SK-N-SH (cell line): ENCODE data around the gene MYO1D. TPM values are rescaled to one million over a fixed set of nuclear protein-coding genes. Genes with fewer than 3 reads are reported as not detected.

Source experiments
- CTCF ChIA-PET: fragments of 300-600, 350-600 bp; formaldehyde crosslinking; extraction: SDS; loops from one replicate; lab custom pipeline; 2021; lab: Yijun Ruan, JAX
- POLR2A ChIA-PET: fragments of 350-600 bp; sonication (Branson Sonifier 250); formaldehyde crosslinking; extraction: SDS; loops from one replicate; lab custom pipeline; 2020; ENCODE audit warnings: antibody characterized with exemption, inconsistent platforms; lab: Yijun Ruan, JAX
- DNase-seq: peaks from one replicate; pipeline ENCODE4 v3.0.0; 2012
- H2AFZ ChIP-seq: fragments of 200-600 bp; sonication (generic); 2 replicates; pipeline ENCODE4 v1.8.1; 2016; ENCODE audit warnings: antibody characterized with exemption, mild to moderate bottlenecking, low read depth
- H3F3A ChIP-seq: fragments of 200-600 bp; sonication (generic); replicated peaks from 2 replicates; pipeline ENCODE3; 2016; ENCODE audit warnings: antibody characterized with exemption, mild to moderate bottlenecking; ENCODE audit not compliant: insufficient read depth
- H3K27ac ChIP-seq, 2 experiments: fragments of 200-500 bp in 1 of 2; fragments of 200-600 bp in 1 of 2; sonication (Bioruptor generic) in 1 of 2; sonication (generic), shearing (Covaris generic) in 1 of 2; 2 replicates each; pipeline versions ENCODE4 v1.5.1 to v1.6.1; 2014 to 2016; ENCODE audit warnings: low read depth in 2 of 2, inconsistent platforms in 1 of 2, low read length in 1 of 2, mild to moderate bottlenecking in 1 of 2, mixed read lengths in 1 of 2
- H3K27me3 ChIP-seq: fragments of 200-600 bp; sonication (generic), shearing (Covaris generic); 2 replicates; pipeline ENCODE4 v1.6.1; 2016; ENCODE audit warnings: mixed run types; ENCODE audit not compliant: insufficient read depth
- H3K36me3 ChIP-seq, 2 experiments: fragments of 200-500 bp in 1 of 2; fragments of 200-600 bp in 1 of 2; sonication (Bioruptor generic) in 1 of 2; sonication (generic) in 1 of 2; replicated peaks in 1 of 2; 2 replicates each; pipeline versions ENCODE3 to v1.5.1; 2014 to 2016; ENCODE audit warnings: low read length in 1 of 2, mild to moderate bottlenecking in 1 of 2; ENCODE audit not compliant: insufficient read depth in 2 of 2, control insufficient read depth in 1 of 2
- H3K4me1 ChIP-seq, 2 experiments: fragments of 200-500 bp in 1 of 2; fragments of 200-600 bp in 1 of 2; sonication (Bioruptor generic) in 1 of 2; sonication (generic), shearing (Covaris generic) in 1 of 2; 2 replicates each; pipeline versions ENCODE4 v1.5.1 to v1.6.1; 2014 to 2016; ENCODE audit warnings: low read depth in 1 of 2, low read length in 1 of 2, mixed run types in 1 of 2; ENCODE audit not compliant: insufficient read depth in 2 of 2, control insufficient read depth in 1 of 2
- H3K4me2 ChIP-seq: fragments of 200-600 bp; sonication (generic), shearing (Covaris generic); 2 replicates; pipeline ENCODE4 v1.6.1; 2017; ENCODE audit warnings: mixed run types
- H3K4me3 ChIP-seq, 2 experiments: fragments of 200-500 bp in 1 of 2; fragments of 200-600 bp in 1 of 2; sonication (Bioruptor generic) in 1 of 2; sonication (generic), shearing (Covaris generic) in 1 of 2; 2 replicates each; pipeline versions ENCODE4 v1.5.1 to v1.8.1; 2014 to 2016; ENCODE audit warnings: low read depth in 2 of 2, inconsistent platforms in 1 of 2, low read length in 1 of 2, mild to moderate bottlenecking in 1 of 2, mixed read lengths in 1 of 2, moderate library complexity in 1 of 2
- H3K79me2 ChIP-seq: fragments of 200-600 bp; sonication (generic); 2 replicates; pipeline ENCODE4 v1.8.1; 2017; ENCODE audit warnings: mild to moderate bottlenecking; ENCODE audit not compliant: insufficient read depth
- H3K9ac ChIP-seq: fragments of 200-600 bp; sonication (generic); 2 replicates; pipeline ENCODE4 v1.6.1; 2017; ENCODE audit warnings: mixed run types
- H3K9me2 ChIP-seq: fragments of 200-600 bp; sonication (generic); 2 replicates; pipeline ENCODE4 v1.6.1; 2017; ENCODE audit warnings: mixed run types
- H3K9me3 ChIP-seq: fragments of 200-600 bp; sonication (generic); 2 replicates; pipeline ENCODE4 v1.6.1; 2017; ENCODE audit warnings: mixed run types, mild to moderate bottlenecking, moderate library complexity
- H4K20me1 ChIP-seq: fragments of 200-600 bp; sonication (generic); 2 replicates; pipeline ENCODE4 v1.6.1; 2017; ENCODE audit warnings: mild to moderate bottlenecking, mixed run types; ENCODE audit not compliant: insufficient read depth
- ELF1 ChIP-seq: IDR thresholded peaks from 2 replicates; pipeline ENCODE4 v1.4.0; 2012
- EP300 ChIP-seq, 2 experiments: IDR thresholded peaks; 2 replicates each; pipeline versions ENCODE4 v1.4.0 to v1.6.1; 2012; ENCODE audit warnings: borderline replicate concordance in 1 of 2, low read depth in 1 of 2, low read length in 1 of 2
- FOXM1 ChIP-seq: IDR thresholded peaks from 2 replicates; pipeline ENCODE4 v1.4.0; 2012; ENCODE audit warnings: low read depth, mild to moderate bottlenecking
- GATA2 ChIP-seq: sonication (generic); formaldehyde crosslinking; IDR thresholded peaks from 2 replicates; pipeline ENCODE4 v1.5.0; 2020; ENCODE audit warnings: mild to moderate bottlenecking, missing genetic modification reagents
- JUND ChIP-seq: IDR thresholded peaks from 2 replicates; pipeline ENCODE4 v1.4.0; 2012
- MXI1 ChIP-seq: IDR thresholded peaks from 2 replicates; pipeline ENCODE4 v1.6.1; 2012; ENCODE audit warnings: mild to moderate bottlenecking, low read depth, low read length, improper control_type of control experiment
- NRF1 ChIP-seq: IDR thresholded peaks from 2 replicates; pipeline ENCODE4 v1.6.1; 2012; ENCODE audit warnings: low read depth, mild to moderate bottlenecking, low read length
- POLR2AphosphoS5 ChIP-seq: IDR thresholded peaks from 2 replicates; pipeline ENCODE4 v1.6.1; 2012; ENCODE audit warnings: low read depth, low read length
- RAD21 ChIP-seq: IDR thresholded peaks from 2 replicates; pipeline ENCODE4 v1.6.1; 2012; ENCODE audit warnings: mild to moderate bottlenecking, low read length
- RFX5 ChIP-seq: IDR thresholded peaks from 2 replicates; pipeline ENCODE4 v1.6.1; 2012; ENCODE audit warnings: mild to moderate bottlenecking, improper control_type of control experiment, low read length
- RXRA ChIP-seq: IDR thresholded peaks from 2 replicates; pipeline ENCODE4 v1.4.0; 2012; ENCODE audit warnings: low read depth, mild to moderate bottlenecking, borderline replicate concordance
- SMC3 ChIP-seq: IDR thresholded peaks from 2 replicates; pipeline ENCODE4 v1.6.1; 2012; ENCODE audit warnings: low read depth, low read length, improper control_type of control experiment
- TAF1 ChIP-seq: IDR thresholded peaks from 2 replicates; pipeline ENCODE4 v1.6.1; 2012; ENCODE audit warnings: low read depth, mild to moderate bottlenecking, low read length, moderate library complexity, borderline replicate concordance
- TCF12 ChIP-seq: IDR thresholded peaks from 2 replicates; pipeline ENCODE4 v1.4.0; 2012
- TEAD4 ChIP-seq: IDR thresholded peaks from 2 replicates; pipeline ENCODE4 v1.4.0; 2012; ENCODE audit warnings: mild to moderate bottlenecking, borderline replicate concordance; ENCODE audit not compliant: insufficient read depth
- WGBS: methylation state at CpG from one replicate; pipeline ENCODE4 v1.1.6; 2017; ENCODE audit warnings: low lambda C conversion rate; 5-methylcytosine and 5-hydroxymethylcytosine counted together
- polyA plus RNA-seq, 3 experiments: library from polyadenylated mRNA; depleted of rRNA; stranded (reverse); fragments of >200 nt; gene quantifications; 2 replicates each; pipeline ENCODE4 v1.2.3, GENCODE V29; 2012
- TF ChIP-seq, protein P1 (sequence below): IDR thresholded peaks from 2 replicates; pipeline ENCODE4 v1.4.0; 2012; ENCODE audit warnings: low read depth
- TF ChIP-seq, protein P2 (sequence below): fragments of 150-350 bp; IDR thresholded peaks from 2 replicates; pipeline ENCODE4 v1.6.1; 2016; ENCODE audit warnings: mild to moderate bottlenecking, low read depth, low read length
- TF ChIP-seq, protein P3 (sequence below): IDR thresholded peaks from 2 replicates; pipeline ENCODE4 v1.6.1; 2012; ENCODE audit warnings: mild to moderate bottlenecking, low read depth, low read length, moderate library complexity
- TF ChIP-seq, protein P4 (sequence below): IDR thresholded peaks from 2 replicates; pipeline ENCODE4; 2012

Gene MYO1D
- polyA plus RNA-seq, 1 of the 3 experiments (the other 2 are of a cell fraction) = 20.4 TPM

DNA sequence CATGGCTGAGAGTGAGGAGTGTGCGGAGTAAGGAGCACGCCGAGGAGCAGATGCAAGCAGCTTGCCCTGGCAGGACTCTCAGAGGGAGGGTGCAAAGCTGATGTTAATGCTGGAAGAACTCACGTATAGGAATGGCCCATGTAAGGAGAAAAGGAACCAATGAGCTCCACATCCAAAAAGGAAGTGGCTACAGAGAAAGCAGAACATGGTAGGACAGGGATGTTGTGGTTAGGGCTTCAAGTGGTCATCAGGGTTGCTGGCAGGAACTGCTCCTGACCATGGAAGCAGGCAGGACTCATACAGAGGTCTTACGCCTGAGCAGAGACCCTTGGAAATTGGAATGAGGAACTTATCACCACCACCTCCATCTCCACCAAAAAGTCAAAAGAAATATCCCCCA lies 5.2 kb downstream of the MYO1D start:
- H3K27me3 ChIP-seq = no peaks in the 10 kb centered on the region
- H3K4me3 ChIP-seq = no peak overlapping the region
- H3F3A ChIP-seq = peaks cover 4% of the 10 kb centered on the region
- no peak for TF ChIP-seq POLR2AphosphoS5
- TF ChIP-seq, protein P1, sequence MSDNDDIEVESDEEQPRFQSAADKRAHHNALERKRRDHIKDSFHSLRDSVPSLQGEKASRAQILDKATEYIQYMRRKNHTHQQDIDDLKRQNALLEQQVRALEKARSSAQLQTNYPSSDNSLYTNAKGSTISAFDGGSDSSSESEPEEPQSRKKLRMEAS = no peak
- TF ChIP-seq MXI1 = no peak
- TF ChIP-seq GATA2 (CRISPR knock-in tag) = no peak
- no peak for TF ChIP-seq TCF12
- TF ChIP-seq FOXM1 = no peak
- TF ChIP-seq TEAD4 = no peak
- no peak for TF ChIP-seq RAD21
- no peak for TF ChIP-seq RXRA
- TF ChIP-seq, protein P2, sequence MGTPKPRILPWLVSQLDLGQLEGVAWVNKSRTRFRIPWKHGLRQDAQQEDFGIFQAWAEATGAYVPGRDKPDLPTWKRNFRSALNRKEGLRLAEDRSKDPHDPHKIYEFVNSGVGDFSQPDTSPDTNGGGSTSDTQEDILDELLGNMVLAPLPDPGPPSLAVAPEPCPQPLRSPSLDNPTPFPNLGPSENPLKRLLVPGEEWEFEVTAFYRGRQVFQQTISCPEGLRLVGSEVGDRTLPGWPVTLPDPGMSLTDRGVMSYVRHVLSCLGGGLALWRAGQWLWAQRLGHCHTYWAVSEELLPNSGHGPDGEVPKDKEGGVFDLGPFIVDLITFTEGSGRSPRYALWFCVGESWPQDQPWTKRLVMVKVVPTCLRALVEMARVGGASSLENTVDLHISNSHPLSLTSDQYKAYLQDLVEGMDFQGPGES = no peak
- TF ChIP-seq, protein P3, sequence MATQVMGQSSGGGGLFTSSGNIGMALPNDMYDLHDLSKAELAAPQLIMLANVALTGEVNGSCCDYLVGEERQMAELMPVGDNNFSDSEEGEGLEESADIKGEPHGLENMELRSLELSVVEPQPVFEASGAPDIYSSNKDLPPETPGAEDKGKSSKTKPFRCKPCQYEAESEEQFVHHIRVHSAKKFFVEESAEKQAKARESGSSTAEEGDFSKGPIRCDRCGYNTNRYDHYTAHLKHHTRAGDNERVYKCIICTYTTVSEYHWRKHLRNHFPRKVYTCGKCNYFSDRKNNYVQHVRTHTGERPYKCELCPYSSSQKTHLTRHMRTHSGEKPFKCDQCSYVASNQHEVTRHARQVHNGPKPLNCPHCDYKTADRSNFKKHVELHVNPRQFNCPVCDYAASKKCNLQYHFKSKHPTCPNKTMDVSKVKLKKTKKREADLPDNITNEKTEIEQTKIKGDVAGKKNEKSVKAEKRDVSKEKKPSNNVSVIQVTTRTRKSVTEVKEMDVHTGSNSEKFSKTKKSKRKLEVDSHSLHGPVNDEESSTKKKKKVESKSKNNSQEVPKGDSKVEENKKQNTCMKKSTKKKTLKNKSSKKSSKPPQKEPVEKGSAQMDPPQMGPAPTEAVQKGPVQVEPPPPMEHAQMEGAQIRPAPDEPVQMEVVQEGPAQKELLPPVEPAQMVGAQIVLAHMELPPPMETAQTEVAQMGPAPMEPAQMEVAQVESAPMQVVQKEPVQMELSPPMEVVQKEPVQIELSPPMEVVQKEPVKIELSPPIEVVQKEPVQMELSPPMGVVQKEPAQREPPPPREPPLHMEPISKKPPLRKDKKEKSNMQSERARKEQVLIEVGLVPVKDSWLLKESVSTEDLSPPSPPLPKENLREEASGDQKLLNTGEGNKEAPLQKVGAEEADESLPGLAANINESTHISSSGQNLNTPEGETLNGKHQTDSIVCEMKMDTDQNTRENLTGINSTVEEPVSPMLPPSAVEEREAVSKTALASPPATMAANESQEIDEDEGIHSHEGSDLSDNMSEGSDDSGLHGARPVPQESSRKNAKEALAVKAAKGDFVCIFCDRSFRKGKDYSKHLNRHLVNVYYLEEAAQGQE = no peak
- TF ChIP-seq, protein P4, sequence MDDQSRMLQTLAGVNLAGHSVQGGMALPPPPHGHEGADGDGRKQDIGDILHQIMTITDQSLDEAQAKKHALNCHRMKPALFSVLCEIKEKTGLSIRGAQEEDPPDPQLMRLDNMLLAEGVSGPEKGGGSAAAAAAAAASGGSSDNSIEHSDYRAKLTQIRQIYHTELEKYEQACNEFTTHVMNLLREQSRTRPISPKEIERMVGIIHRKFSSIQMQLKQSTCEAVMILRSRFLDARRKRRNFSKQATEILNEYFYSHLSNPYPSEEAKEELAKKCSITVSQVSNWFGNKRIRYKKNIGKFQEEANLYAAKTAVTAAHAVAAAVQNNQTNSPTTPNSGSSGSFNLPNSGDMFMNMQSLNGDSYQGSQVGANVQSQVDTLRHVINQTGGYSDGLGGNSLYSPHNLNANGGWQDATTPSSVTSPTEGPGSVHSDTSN = no peak
- no peak for TF ChIP-seq SMC3
- TF ChIP-seq ELF1 = no peak
- no peak for TF ChIP-seq NRF1
- no peak for TF ChIP-seq EP300 (IDR thresholded peaks at IDR 0.05; ENCODE audit: borderline replicate concordance in 1 of 2, low read depth in 1 of 2, low read length in 1 of 2)
- no peak for TF ChIP-seq JUND
- TF ChIP-seq TAF1 = no peak
- no peak for TF ChIP-seq RFX5
- no peak overlapping the region for H3K27ac ChIP-seq
- H2AFZ ChIP-seq = no peak overlapping the region
- no peaks in the 10 kb centered on the region for H3K36me3 ChIP-seq
- H3K9ac ChIP-seq = no peak overlapping the region
- H3K79me2 ChIP-seq = peaks cover 58% of the 10 kb centered on the region
- peaks cover 8% of the 10 kb centered on the region for H4K20me1 ChIP-seq
- no peak overlapping the region for H3K4me2 ChIP-seq
- H3K9me3 ChIP-seq = no peaks in the 10 kb centered on the region
- H3K4me1 ChIP-seq = peaks cover 0 to 4% of the 10 kb centered on the region in 2 experiments; a peak in 2 of 4 replicates
- ChIA-PET CTCF (interaction anchor here (0.6 to 2.4 kb wide), 3 partner anchors 77 to 126 kb away, joined by 3 to 8 read pairs (median 3); no protein-coding TSS in a partner anchor), POLR2A (no interaction called here)
- no peak for DNase-seq
- WGBS = 97% methylated on average over 5 of the region's 5 CpGs
- no peaks in the 10 kb centered on the region for H3K9me2 ChIP-seq
